ENCODE results near the gene SLC4A7.
"Not testable (repeated sequence)": the region's sequence is repeated elsewhere in the genome, so short reads cannot be mapped to it uniquely, and the experiment has no call there.

SLC4A7 gene

GRCh38 chr3:27486336-27486735 is 2.2 kb upstream of the SLC4A7 start:
- no peak for DNase-seq

- DNase-seq: no peak
Measured at GRCh38 chr3:27485866-27486265, 1.7 kb upstream of the SLC4A7 start.

- no peak for DNase-seq
Measured at GRCh38 chr3:27483117-27484014, 818 bp downstream of the SLC4A7 start.

GRCh38 chr3:27479806-27480543 is 4.2 kb downstream of the SLC4A7 start:
- DNase-seq: no peak

GRCh38 chr3:27471923-27472550 is 12.1 kb downstream of the SLC4A7 start:
- no peak for DNase-seq

GRCh38 chr3:27468283-27468886 is 15.8 kb downstream of the SLC4A7 start:
- DNase-seq: no peak

- no peak for DNase-seq
Measured at GRCh38 chr3:27467545-27467944, 16.6 kb downstream of the SLC4A7 start.

GRCh38 chr3:27464646-27465045 is 19.5 kb downstream of the SLC4A7 start:
- DNase-seq: no peak

GRCh38 chr3:27462228-27462627 is 22.0 kb downstream of the SLC4A7 start:
- DNase-seq: no peak

- DNase-seq: no peak
Measured at GRCh38 chr3:27458929-27459328, 25.3 kb downstream of the SLC4A7 start.

GRCh38 chr3:27456554-27456953 is 27.6 kb downstream of the SLC4A7 start:
- no peak for DNase-seq

- no peak for DNase-seq
Measured at GRCh38 chr3:27454914-27455313, 29.3 kb downstream of the SLC4A7 start.

- no peak for DNase-seq
Measured at GRCh38 chr3:27454461-27454860, 29.7 kb downstream of the SLC4A7 start.

GRCh38 chr3:27452368-27453090 is 31.7 kb downstream of the SLC4A7 start:
- DNase-seq: no peak

- DNase-seq: no peak
Measured at GRCh38 chr3:27451842-27452241, 32.3 kb downstream of the SLC4A7 start.

GRCh38 chr3:27451251-27451650 is 32.9 kb downstream of the SLC4A7 start:
- DNase-seq: no peak

- DNase-seq: no peak
Measured at GRCh38 chr3:27449530-27450150, 34.5 kb downstream of the SLC4A7 start.

- not testable (repeated sequence) for DNase-seq
Measured at GRCh38 chr3:27442995-27443394, 41.2 kb downstream of the SLC4A7 start.

GRCh38 chr3:27438352-27438751 is 45.8 kb downstream of the SLC4A7 start:
- DNase-seq: not testable (repeated sequence)

GRCh38 chr3:27431116-27431515 is 53.1 kb downstream of the SLC4A7 start:
- DNase-seq: no peak

- no peak for DNase-seq
Measured at GRCh38 chr3:27429909-27430308, 54.3 kb downstream of the SLC4A7 start.

- DNase-seq: no peak
Measured at GRCh38 chr3:27428446-27428845, 55.7 kb downstream of the SLC4A7 start.

Data from effector CD8-positive, alpha-beta T cell (primary cell).